Trophoblast cell (in vitro differentiated cells and primary cell): Measurements from ENCODE around the gene CHTF8.

Source experiments
- DNase-seq, 2 donors: peaks; one replicate each; pipeline ENCODE4 v3.0.0-alpha.2; 2016
- H2AFZ ChIP-seq: 2 replicates; pipeline ENCODE4 v1.6.1; 2013; ENCODE audit warnings: low read length, moderate library complexity, mild to moderate bottlenecking; ENCODE audit not compliant: insufficient read depth, poor library complexity
- H2AK5ac ChIP-seq: 2 replicates; pipeline ENCODE4 v1.6.1; 2013; ENCODE audit warnings: mild to moderate bottlenecking, low read length
- H2BK120ac ChIP-seq: 2 replicates; pipeline ENCODE4 v1.6.1; 2013; ENCODE audit warnings: low read length, mild to moderate bottlenecking, moderate library complexity; ENCODE audit not compliant: insufficient read depth, poor library complexity
- H2BK12ac ChIP-seq: 2 replicates; pipeline ENCODE4 v1.6.1; 2013; ENCODE audit warnings: mild to moderate bottlenecking, low read length, moderate library complexity
- H2BK5ac ChIP-seq: 2 replicates; pipeline ENCODE4 v1.6.1; 2013; ENCODE audit warnings: low read length, low read depth, moderate library complexity, mild to moderate bottlenecking; ENCODE audit not compliant: poor library complexity
- H3K14ac ChIP-seq: 2 replicates; pipeline ENCODE4 v1.6.1; 2013; ENCODE audit warnings: mild to moderate bottlenecking, low read length
- H3K18ac ChIP-seq: 2 replicates; pipeline ENCODE4 v1.6.1; 2013; ENCODE audit warnings: mild to moderate bottlenecking, low read length
- H3K23ac ChIP-seq: 2 replicates; pipeline ENCODE4 v1.6.1; 2013; ENCODE audit warnings: low read length
- H3K27ac ChIP-seq: 2 replicates; pipeline ENCODE4 v1.5.1; 2013; ENCODE audit warnings: low read depth, mild to moderate bottlenecking, inconsistent platforms, low read length, moderate library complexity
- H3K27me3 ChIP-seq: 2 replicates; pipeline ENCODE4 v1.6.1; 2013; ENCODE audit warnings: inconsistent platforms, mild to moderate bottlenecking, low read length, moderate library complexity; ENCODE audit not compliant: insufficient read depth
- H3K36me3 ChIP-seq, 2 experiments: 1 replicate in 1 of 2; 2 replicates in 1 of 2; pipeline ENCODE4 v1.6.1; 2013; ENCODE audit warnings: low read length in 2 of 2, mild to moderate bottlenecking in 2 of 2, moderate library complexity in 1 of 2; ENCODE audit not compliant: insufficient read depth in 2 of 2, control insufficient read depth in 1 of 2
- H3K4ac ChIP-seq: 2 replicates; pipeline ENCODE4 v1.6.1; 2013; ENCODE audit warnings: low read depth, mild to moderate bottlenecking, low read length, moderate library complexity
- H3K4me1 ChIP-seq, 2 experiments: 1 replicate in 1 of 2; 2 replicates in 1 of 2; pipeline ENCODE4 v1.6.1; 2013; ENCODE audit warnings: low read length in 2 of 2, mild to moderate bottlenecking in 2 of 2, moderate library complexity in 1 of 2; ENCODE audit not compliant: insufficient read depth in 2 of 2, control insufficient read depth in 1 of 2
- H3K4me2 ChIP-seq: 2 replicates; pipeline ENCODE4 v1.6.1; 2013; ENCODE audit warnings: inconsistent platforms, mild to moderate bottlenecking, low read length, moderate library complexity
- H3K4me3 ChIP-seq: 2 replicates; pipeline ENCODE4 v1.5.1; 2013; ENCODE audit warnings: mild to moderate bottlenecking, low read depth, low read length, inconsistent platforms
- H3K79me1 ChIP-seq: one replicate; pipeline ENCODE4 v1.6.1; 2013; ENCODE audit warnings: low read length
- H3K79me2 ChIP-seq: 2 replicates; pipeline ENCODE4 v1.6.1; 2013; ENCODE audit warnings: low read length, mild to moderate bottlenecking; ENCODE audit not compliant: control insufficient read depth, insufficient read depth, poor library complexity
- H3K9ac ChIP-seq: 2 replicates; pipeline ENCODE4 v1.6.1; 2013; ENCODE audit warnings: mild to moderate bottlenecking, low read length
- H3K9me3 ChIP-seq: 2 replicates; pipeline ENCODE4 v1.6.1; 2013; ENCODE audit warnings: low read depth, mild to moderate bottlenecking, control low read depth, inconsistent platforms, low read length; ENCODE audit not compliant: insufficient read depth
- H4K12ac ChIP-seq: 2 replicates; pipeline ENCODE4 v1.6.1; 2013; ENCODE audit warnings: low read depth, mild to moderate bottlenecking, low read length, moderate library complexity
- H4K8ac ChIP-seq: 2 replicates; pipeline ENCODE4 v1.6.1; 2013; ENCODE audit warnings: low read depth, mild to moderate bottlenecking, low read length, moderate library complexity
- H4K91ac ChIP-seq: one replicate; pipeline ENCODE4 v1.6.1; 2013; ENCODE audit warnings: low read depth, mild to moderate bottlenecking, low read length, moderate library complexity
- WGBS: extraction: QIAGEN DNeasy Blood & Tissue Kit; methylation state at CpG from one replicate; pipeline ENCODE4 v1.1.7; 2013; ENCODE audit warnings: missing lambda C conversion rate; ENCODE audit not compliant: insufficient read length, insufficient coverage; ENCODE audit errors: extremely low coverage; 5-methylcytosine and 5-hydroxymethylcytosine counted together

Gene CHTF8

DNA sequence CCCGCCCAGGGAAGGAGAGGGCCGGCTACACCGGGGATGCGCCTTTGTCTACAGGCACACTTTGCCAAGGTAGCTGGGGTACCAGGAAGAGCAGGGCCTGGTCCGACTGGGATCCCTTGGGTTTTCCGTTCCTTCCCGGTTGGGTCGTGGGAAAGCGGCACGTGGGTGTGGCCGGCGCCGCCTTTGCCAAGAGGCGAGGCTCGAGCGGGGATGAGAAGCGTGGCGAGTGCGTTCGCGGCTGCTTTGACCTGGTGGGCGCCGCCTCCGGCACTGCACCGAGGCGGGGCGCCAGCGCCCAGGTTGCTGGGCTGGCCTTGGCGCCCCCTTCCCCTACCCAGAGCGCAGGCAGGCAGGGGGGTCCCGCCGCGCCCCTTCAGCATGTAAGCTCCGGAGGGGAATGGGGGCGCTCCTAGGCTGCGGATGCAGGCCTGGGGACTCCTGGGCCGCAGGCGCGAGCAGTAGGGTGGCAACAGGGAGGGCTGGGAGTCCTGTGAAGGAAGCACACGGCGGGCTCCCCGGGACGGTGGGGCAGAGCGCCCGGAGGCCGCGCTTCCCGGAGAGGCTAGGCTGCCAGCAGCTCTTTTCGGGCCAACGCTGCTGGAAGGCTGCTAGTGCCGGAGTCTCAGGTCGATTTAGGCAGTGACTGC lies 24.9 kb downstream of the CHTF8 start:
- no CpG with 5 or more reads among the region's 52 CpGs for WGBS
- H3K27ac ChIP-seq = no peak overlapping the region
- H3K23ac ChIP-seq = no peak overlapping the region
- peaks cover 14 to 23% of the 10 kb centered on the region in 2 experiments for H3K4me1 ChIP-seq
- peaks cover 6 to 9% of the 10 kb centered on the region in 2 experiments for H3K36me3 ChIP-seq
- H4K91ac ChIP-seq = no peak overlapping the region
- no peak overlapping the region for H2BK5ac ChIP-seq
- H3K9ac ChIP-seq = no peak overlapping the region
- no peak overlapping the region for H3K14ac ChIP-seq
- no peak overlapping the region for H3K4ac ChIP-seq
- no peak overlapping the region for H3K4me3 ChIP-seq
- no peak overlapping the region for H4K12ac ChIP-seq
- no peak overlapping the region for H2BK120ac ChIP-seq
- H3K79me1 ChIP-seq = no peaks in the 10 kb centered on the region
- DNase-seq = peak in 1 of 2 donors; percentile 45
- no peak overlapping the region for H2BK12ac ChIP-seq
- no peak overlapping the region for H4K8ac ChIP-seq
- peaks cover 2% of the 10 kb centered on the region for H3K79me2 ChIP-seq
- peak overlapping the region; percentile 96 for H3K4me2 ChIP-seq
- H2AK5ac ChIP-seq = no peak overlapping the region
- H2AFZ ChIP-seq = no peak overlapping the region
- H3K9me3 ChIP-seq = peaks cover 4% of the 10 kb centered on the region
- peaks cover 29% of the 10 kb centered on the region for H3K27me3 ChIP-seq
- H3K18ac ChIP-seq = no peak overlapping the region

DNA sequence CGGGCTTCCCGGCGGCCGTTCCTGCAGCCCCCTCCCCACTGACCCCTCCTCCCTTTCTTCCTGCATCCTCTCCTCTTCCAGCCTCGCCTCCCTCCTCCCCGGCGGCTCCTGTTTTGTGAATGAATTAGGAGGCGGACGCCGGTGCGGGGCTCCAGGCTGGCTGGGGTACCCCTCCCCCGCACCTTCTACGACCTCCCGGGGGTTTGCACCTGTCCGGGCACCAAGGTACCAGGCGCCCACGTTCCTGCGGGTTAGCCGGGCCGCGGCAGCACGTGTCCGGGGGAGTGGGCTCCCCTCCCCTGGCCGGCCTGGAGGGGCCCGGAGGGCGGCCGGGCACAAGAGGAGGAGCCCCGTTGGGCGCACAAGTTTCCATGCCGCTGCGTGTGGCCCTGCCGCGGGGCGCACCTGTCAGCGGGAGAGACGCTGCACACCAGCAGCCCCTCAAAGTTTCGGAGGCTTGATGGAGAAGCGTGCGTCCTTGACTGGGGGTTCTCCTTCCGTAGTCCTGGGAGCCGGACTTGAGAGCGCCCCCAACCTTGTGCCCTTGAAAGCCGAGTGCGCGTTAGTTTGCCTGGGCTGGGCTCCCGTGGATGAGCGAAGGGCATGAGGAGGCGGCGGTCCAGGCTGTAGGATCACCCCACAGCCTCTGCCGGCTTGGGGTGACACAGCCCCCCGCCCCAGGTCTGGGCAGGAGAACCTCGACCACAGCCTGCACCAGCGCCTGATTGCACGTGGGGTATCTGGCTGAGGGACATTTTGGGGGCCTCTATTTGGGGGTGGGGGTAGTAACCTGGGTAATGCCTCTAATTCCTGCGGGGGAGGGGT lies 25.7 kb downstream of the CHTF8 start:
- no peak overlapping the region for H2BK12ac ChIP-seq
- peak overlapping the region; percentile 96 for H3K4me2 ChIP-seq
- H2BK120ac ChIP-seq = no peak overlapping the region
- H3K14ac ChIP-seq = no peak overlapping the region
- H3K79me1 ChIP-seq = no peaks in the 10 kb centered on the region
- H2BK5ac ChIP-seq = no peak overlapping the region
- peaks cover 4% of the 10 kb centered on the region for H3K9me3 ChIP-seq
- H3K4me1 ChIP-seq = peaks cover 14 to 17% of the 10 kb centered on the region in 2 experiments
- H3K27ac ChIP-seq = no peak overlapping the region
- no peak overlapping the region for H3K23ac ChIP-seq
- peaks cover 2% of the 10 kb centered on the region for H3K79me2 ChIP-seq
- no peak overlapping the region for H4K12ac ChIP-seq
- WGBS = no CpG with 5 or more reads among the region's 55 CpGs
- no peak overlapping the region for H4K8ac ChIP-seq
- H3K18ac ChIP-seq = no peak overlapping the region
- peak overlapping the region; percentile 5 for H3K4me3 ChIP-seq
- peak overlapping the region; percentile 16 for H3K9ac ChIP-seq
- H2AK5ac ChIP-seq = no peak overlapping the region
- peaks cover 29% of the 10 kb centered on the region for H3K27me3 ChIP-seq
- H4K91ac ChIP-seq = no peak overlapping the region
- H2AFZ ChIP-seq = no peak overlapping the region
- H3K36me3 ChIP-seq = peaks cover 6 to 9% of the 10 kb centered on the region in 2 experiments
- no peak for DNase-seq
- H3K4ac ChIP-seq = no peak overlapping the region

DNA sequence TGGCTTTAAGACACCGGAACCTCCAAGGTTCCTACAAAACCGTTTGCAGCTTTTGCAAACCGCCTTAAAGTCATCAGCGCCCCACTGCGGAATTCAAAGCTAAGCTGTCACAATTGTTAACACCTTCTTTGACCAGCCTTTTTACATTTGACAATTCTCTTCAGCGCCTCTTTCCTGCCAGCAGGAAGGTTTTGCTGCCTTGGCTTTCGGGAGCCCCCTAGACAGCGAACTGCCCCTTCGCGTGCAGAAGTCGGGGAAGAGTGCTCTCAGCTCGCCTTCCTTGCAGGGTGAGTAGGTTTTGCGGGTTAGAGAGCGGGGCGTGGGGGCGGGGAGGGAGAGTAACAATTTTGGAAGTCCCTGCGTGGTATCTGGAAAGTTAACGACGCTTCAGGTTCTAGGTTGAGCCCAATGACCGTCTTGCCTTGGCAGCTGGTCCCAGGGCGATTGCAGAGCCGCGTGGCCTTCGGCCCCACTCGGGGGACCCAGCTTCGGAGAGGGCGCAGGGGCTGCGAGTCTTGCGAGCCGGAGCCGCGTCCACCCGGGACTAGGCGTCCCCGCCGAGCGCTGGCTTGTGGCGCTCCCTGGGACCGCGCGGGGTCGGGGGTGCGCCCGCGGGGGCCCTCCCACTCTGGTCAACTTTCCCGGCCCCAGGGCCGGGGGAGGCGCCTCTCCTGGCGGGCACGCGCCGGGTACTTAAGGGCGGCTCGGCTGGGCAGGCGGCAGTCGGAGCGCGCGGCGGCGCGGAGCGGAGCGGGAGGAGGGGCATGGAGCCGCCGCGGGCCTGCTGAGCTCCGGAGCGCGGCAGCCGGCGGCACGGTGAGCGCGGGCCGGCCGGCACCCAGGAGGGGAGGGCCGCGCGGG lies 26.7 kb downstream of the CHTF8 start, which contains the start of gene HAS3:
TSS of gene HAS3 (plus strand) at position 153 of the 861 bp plus-strand sequence. CDS start 3,743 bp downstream, outside the sequence.
- Histone ChIP-seq H3K79me1 (no peaks in the 10 kb centered on the region), H3K79me2 (peaks cover 2% of the 10 kb centered on the region), H2BK5ac (no peak within 1 kb of the TSS), H3K9ac (no peak within 1 kb of the TSS), H3K27ac (no peak within 1 kb of the TSS), H4K8ac (no peak within 1 kb of the TSS), H3K14ac (no peak within 1 kb of the TSS), H2BK120ac (no peak within 1 kb of the TSS), H2AFZ (peak within 1 kb of the TSS; percentile 25), H3K36me3 (peaks cover 6 to 7% of the 10 kb centered on the region in 2 experiments), H3K27me3 (peaks cover 29% of the 10 kb centered on the region), H2AK5ac (no peak within 1 kb of the TSS), H3K4ac (no peak within 1 kb of the TSS), H3K4me1 (peaks cover 14 to 17% of the 10 kb centered on the region in 2 experiments), H2BK12ac (no peak within 1 kb of the TSS), H3K23ac (no peak within 1 kb of the TSS), H3K18ac (peak within 1 kb of the TSS; percentile 19), H3K4me3 (peak within 1 kb of the TSS; percentile 58), H3K9me3 (peaks cover 4% of the 10 kb centered on the region), H3K4me2 (peak within 1 kb of the TSS; percentile 96), H4K12ac (no peak within 1 kb of the TSS), H4K91ac (no peak within 1 kb of the TSS)
- no CpG with 5 or more reads among the region's 80 CpGs for WGBS
- DNase-seq = peak; percentile 43 to 71

DNA sequence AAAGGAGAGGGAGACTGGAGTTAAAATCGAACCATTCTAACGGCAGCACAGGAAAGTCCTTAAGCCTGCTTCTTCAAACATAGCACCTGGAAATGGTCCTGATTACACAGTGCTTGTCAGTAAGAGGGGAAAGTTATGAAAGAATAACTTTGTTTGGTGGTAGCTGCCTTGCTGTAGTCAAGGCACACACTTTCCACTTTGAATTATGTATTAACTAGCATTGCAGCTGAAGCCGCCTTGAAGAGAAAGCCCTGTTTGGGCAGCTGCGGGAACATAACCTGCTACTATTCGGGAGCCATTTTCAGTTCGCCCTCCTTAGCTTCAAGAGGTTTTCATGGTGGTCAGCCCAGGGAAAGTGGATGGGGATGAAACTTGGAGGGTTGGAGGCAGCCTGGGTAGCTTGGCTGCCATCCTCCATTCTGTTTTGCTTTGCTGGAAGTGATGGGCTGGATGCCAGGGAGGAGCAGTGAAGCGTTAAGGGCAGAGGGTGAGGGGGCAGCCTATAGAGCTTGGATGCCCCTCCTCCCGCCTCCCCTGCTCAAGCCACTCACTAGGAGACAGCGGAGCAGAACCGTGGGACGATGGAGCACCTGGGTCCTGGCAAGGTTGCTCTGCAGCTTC lies 32.2 kb downstream of the CHTF8 start:
- no peak for DNase-seq
- H2AK5ac ChIP-seq = no peak overlapping the region
- H3K14ac ChIP-seq = no peak overlapping the region
- H3K4me1 ChIP-seq = peaks cover 2 to 3% of the 10 kb centered on the region in 2 experiments
- H3K4me2 ChIP-seq = no peak overlapping the region
- H4K12ac ChIP-seq = no peak overlapping the region
- H3K4me3 ChIP-seq = no peak overlapping the region
- no peaks in the 10 kb centered on the region for H3K9me3 ChIP-seq
- WGBS = no CpG with 5 or more reads among the region's 11 CpGs
- H2AFZ ChIP-seq = no peak overlapping the region
- no peak overlapping the region for H3K27ac ChIP-seq
- no peak overlapping the region for H3K23ac ChIP-seq
- H4K8ac ChIP-seq = no peak overlapping the region
- H3K9ac ChIP-seq = no peak overlapping the region
- no peaks in the 10 kb centered on the region for H3K36me3 ChIP-seq
- no peak overlapping the region for H2BK120ac ChIP-seq
- no peak overlapping the region for H2BK5ac ChIP-seq
- no peak overlapping the region for H2BK12ac ChIP-seq
- H3K79me2 ChIP-seq = no peaks in the 10 kb centered on the region
- no peak overlapping the region for H4K91ac ChIP-seq
- no peak overlapping the region for H3K18ac ChIP-seq
- H3K79me1 ChIP-seq = no peaks in the 10 kb centered on the region
- peaks cover 1% of the 10 kb centered on the region for H3K27me3 ChIP-seq
- no peak overlapping the region for H3K4ac ChIP-seq
